ENCODE measurements around the gene PHACTR1.

GRCh38 chr6:13012977-13013680 lies 296.6 kb downstream of the PHACTR1 start:
- TF ChIP-seq POLR2A (IDR thresholded peaks at IDR 0.05), result no peak
- no peak for TF ChIP-seq CTCF (IDR thresholded peaks at IDR 0.05)
